ENCODE data around the gene NPIPA5. TPM values are rescaled to one million over a fixed set of nuclear protein-coding genes. Genes with fewer than 3 reads are reported as not detected.
"Not testable (repeated sequence)": the region's sequence is repeated elsewhere in the genome, so short reads cannot be mapped to it uniquely, and the experiment has no call there.

NPIPA5 gene
- total RNA-seq, 1 donor from 2014 or later: 12.0 TPM

- H3K9me3 ChIP-seq; intact Hi-C loops (cut with DNase I); ATAC-seq; H3K4me3 ChIP-seq; H3K36me3 ChIP-seq; H3K27ac ChIP-seq; H3K4me1 ChIP-seq; DNase-seq; H3K27me3 ChIP-seq: not testable (repeated sequence)
Observed at GRCh38 chr16:15323373-15323772, 54.7 kb downstream of the NPIPA5 start.

- H3K27ac ChIP-seq; ATAC-seq; DNase-seq; H3K9me3 ChIP-seq; intact Hi-C loops (cut with DNase I); H3K4me3 ChIP-seq; H3K36me3 ChIP-seq; H3K27me3 ChIP-seq; H3K4me1 ChIP-seq: not testable (repeated sequence)
Observed at GRCh38 chr16:15321221-15321620, 56.9 kb downstream of the NPIPA5 start.

- H3K9me3 ChIP-seq; H3K4me1 ChIP-seq; H3K27me3 ChIP-seq; H3K36me3 ChIP-seq; ATAC-seq; H3K27ac ChIP-seq; H3K4me3 ChIP-seq; intact Hi-C loops (cut with DNase I); DNase-seq: not testable (repeated sequence)
Observed at GRCh38 chr16:15314562-15314961, 63.5 kb downstream of the NPIPA5 start.

Other genes starting within 250 kb of the NPIPA5 start
- 1.6 TPM for gene MPV17L, start 17.5 kb upstream of the NPIPA5 start, total RNA-seq
- gene BMERB1, start 56.3 kb upstream of the NPIPA5 start, total RNA-seq: 22.6 TPM

All from upper lobe of right lung (tissue), 1 donor.